ENCODE data around the gene FAM131B. TPM values are rescaled to one million over a fixed set of nuclear protein-coding genes. Genes with fewer than 3 reads are reported as not detected.
A peak's percentile ranks its signal among the peaks of the same experiment; 100 is the strongest.

The FAM131B gene
- total RNA-seq, 4 donors from 2014 or later, result 0.11 to 0.54 TPM; not detected in 2

DNA sequence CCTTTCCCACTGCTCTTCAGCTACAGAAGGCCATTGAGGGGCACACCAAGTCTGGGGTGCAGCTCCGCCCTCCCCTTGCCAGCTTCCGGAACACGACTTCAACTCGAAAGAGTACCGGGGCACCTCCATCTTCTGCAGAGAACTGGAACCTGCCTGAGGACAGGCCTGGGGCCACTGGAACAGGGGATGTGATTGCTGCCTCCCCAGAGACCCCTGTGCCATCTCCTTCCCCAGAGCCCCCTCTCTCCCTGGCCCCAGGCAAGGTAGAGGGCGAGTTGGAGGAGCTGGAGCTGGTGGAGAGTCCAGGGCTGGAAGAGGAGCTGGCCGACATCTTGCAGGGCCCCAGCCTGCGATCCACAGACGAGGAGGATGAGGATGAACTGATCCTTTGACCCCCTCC lies 10.9 kb downstream of the FAM131B start:
- Histone ChIP-seq H3K27ac (no peak overlapping the region), H3K4me3 (replicated peaks in 1 of 3) (no peak overlapping the region), H3K4me1 (no peaks in the 10 kb centered on the region), H3K27me3 (no peaks in the 10 kb centered on the region), H3K9me3 (no peaks in the 10 kb centered on the region), H3K36me3 (no peaks in the 10 kb centered on the region)
- no peak for TF ChIP-seq POLR2A (IDR thresholded peaks at IDR 0.05)
- TF ChIP-seq, protein P1, sequence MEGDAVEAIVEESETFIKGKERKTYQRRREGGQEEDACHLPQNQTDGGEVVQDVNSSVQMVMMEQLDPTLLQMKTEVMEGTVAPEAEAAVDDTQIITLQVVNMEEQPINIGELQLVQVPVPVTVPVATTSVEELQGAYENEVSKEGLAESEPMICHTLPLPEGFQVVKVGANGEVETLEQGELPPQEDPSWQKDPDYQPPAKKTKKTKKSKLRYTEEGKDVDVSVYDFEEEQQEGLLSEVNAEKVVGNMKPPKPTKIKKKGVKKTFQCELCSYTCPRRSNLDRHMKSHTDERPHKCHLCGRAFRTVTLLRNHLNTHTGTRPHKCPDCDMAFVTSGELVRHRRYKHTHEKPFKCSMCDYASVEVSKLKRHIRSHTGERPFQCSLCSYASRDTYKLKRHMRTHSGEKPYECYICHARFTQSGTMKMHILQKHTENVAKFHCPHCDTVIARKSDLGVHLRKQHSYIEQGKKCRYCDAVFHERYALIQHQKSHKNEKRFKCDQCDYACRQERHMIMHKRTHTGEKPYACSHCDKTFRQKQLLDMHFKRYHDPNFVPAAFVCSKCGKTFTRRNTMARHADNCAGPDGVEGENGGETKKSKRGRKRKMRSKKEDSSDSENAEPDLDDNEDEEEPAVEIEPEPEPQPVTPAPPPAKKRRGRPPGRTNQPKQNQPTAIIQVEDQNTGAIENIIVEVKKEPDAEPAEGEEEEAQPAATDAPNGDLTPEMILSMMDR (IDR thresholded peaks at IDR 0.05), result no peak
- DNase-seq, result no peak
- intact Hi-C loops (cut with DNase I), result no loop called here
- whole genome bisulfite sequencing, 2 donors, result 94 to 97% methylated on average over 9 of the region's 9 CpGs

DNA sequence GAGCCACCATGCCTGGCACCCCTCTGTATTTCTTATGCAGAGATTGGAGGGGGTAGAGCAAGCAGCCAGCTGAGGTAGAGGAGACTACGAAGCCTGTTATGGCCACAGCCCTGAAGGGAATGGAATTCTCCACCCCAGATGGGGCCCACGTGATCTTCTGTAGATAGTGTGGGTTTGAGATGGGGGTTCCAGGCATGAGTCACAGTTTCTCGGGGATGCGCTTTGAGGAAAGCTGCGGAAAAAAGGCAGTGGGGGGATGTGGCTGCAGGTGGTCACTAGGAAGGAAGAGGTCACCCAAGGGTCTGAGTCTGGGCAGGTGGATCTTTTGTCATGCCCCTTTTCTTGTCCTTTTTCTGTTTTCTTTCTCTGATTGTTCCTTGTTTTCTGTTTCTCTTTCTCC lies 11.5 kb downstream of the FAM131B start:
- H3K27me3 ChIP-seq, result no peaks in the 10 kb centered on the region
- no peaks in the 10 kb centered on the region for H3K36me3 ChIP-seq
- H3K4me1 ChIP-seq, result no peaks in the 10 kb centered on the region
- TF ChIP-seq, protein P1 (IDR thresholded peaks at IDR 0.05), result no peak
- TF ChIP-seq POLR2A (IDR thresholded peaks at IDR 0.05), result no peak
- no peak for DNase-seq
- H3K4me3 ChIP-seq (replicated peaks in 1 of 3), result no peak overlapping the region
- 72 to 80% methylated on average over 5 of the region's 5 CpGs for WGBS, 2 donors
- no peak overlapping the region for H3K27ac ChIP-seq
- intact Hi-C loops (cut with DNase I), result no loop called here
- no peaks in the 10 kb centered on the region for H3K9me3 ChIP-seq

DNA sequence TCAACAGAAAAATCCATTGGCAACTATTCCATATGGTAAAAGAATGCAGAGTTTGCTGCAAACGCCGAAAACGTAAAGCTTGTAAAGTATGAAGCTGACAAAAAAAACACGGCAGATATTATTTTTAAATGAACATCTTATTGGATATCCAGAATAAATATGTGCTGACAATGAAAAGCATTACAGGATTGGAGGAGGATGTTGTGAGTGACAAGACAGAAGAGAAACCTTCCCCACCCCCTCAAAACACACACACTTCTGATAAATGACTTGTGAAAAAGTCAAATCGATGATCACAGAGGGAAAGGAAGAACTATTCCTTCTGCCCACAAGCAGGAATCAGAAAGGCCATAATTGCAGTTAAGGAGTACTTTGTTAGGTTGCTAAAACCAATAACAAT lies 14.6 kb downstream of the FAM131B start:
- intact Hi-C loops (cut with DNase I), result no loop called here
- 68 to 80% methylated on average over 5 of the region's 5 CpGs for WGBS, 2 donors
- no peak overlapping the region for H3K27ac ChIP-seq
- H3K9me3 ChIP-seq, result no peaks in the 10 kb centered on the region
- no peaks in the 10 kb centered on the region for H3K27me3 ChIP-seq
- H3K4me1 ChIP-seq, result peaks cover 4 to 6% of the 10 kb centered on the region in 2 donors
- TF ChIP-seq, protein P1 (IDR thresholded peaks at IDR 0.05), result no peak
- no peak for TF ChIP-seq POLR2A (IDR thresholded peaks at IDR 0.05)
- H3K36me3 ChIP-seq, result no peaks in the 10 kb centered on the region
- DNase-seq, result no peak
- H3K4me3 ChIP-seq (replicated peaks in 1 of 3), result no peak overlapping the region

DNA sequence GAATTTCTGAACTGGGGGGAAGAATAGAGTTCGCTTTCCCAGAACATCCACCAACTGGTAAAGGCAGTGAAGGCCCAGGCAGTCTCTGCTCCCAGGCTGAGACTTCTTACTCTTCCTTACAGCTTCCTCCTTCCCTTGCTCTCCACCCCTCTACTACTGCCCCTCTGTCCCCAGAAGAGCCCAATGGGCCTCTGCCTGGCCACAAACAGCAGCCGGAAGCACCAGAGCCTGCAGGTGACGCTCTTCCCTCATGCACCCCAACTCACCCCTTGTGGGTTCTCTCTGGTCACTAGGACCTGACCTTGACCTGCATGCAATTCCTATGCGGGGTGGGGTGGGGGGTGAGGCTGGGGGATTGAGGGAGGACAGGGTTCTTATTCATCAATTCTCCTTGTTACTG lies 16.5 kb downstream of the FAM131B start:
- no peak for DNase-seq
- Histone ChIP-seq H3K36me3 (no peaks in the 10 kb centered on the region), H3K27me3 (no peaks in the 10 kb centered on the region), H3K27ac (no peak overlapping the region), H3K4me3 (replicated peaks in 1 of 3) (no peak overlapping the region), H3K4me1 (peaks cover 4 to 6% of the 10 kb centered on the region in 2 donors), H3K9me3 (no peaks in the 10 kb centered on the region)
- 69 to 86% methylated on average over 4 of the region's 4 CpGs for WGBS, 2 donors
- intact Hi-C loops (cut with DNase I), result no loop called here
- TF ChIP-seq, protein P1 (IDR thresholded peaks at IDR 0.05), result no peak
- no peak for TF ChIP-seq POLR2A (IDR thresholded peaks at IDR 0.05)

DNA sequence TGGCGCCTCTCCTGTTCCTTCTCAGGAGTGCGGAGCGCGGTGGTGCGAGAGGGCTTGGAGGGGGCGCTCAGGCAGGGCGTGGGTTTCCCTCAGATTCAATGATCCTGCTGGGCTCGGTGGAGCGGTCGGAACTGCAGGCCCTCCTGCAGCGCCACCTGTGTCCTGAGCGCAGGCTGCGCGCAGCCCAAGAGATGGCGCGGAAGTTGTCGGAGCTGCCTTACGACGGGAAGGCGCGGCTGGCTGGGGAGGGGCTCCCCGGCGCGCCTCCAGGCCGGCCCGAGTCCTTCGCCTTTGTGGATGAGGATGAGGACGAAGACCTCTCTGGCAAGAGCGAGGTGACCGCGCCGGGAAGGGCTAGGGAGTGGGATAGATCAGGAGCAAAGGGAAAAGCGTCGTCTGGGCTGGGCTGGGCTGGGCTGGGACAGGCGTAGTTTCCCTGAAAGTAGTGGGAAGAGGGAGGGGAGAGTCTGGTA lies 17.0 kb downstream of the FAM131B start:
- DNase-seq, result peak; percentile 56 to 62
- intact Hi-C loops (cut with DNase I), result no loop called here

More for the DNA sequence above, 17.0 kb downstream of the FAM131B start:
- no peaks in the 10 kb centered on the region for H3K36me3 ChIP-seq
- TF ChIP-seq, protein P1 (IDR thresholded peaks at IDR 0.05), result peak in 5 of 6 experiments; percentile 41 to 71 (median 46)
- TF ChIP-seq POLR2A (IDR thresholded peaks at IDR 0.05), result no peak
- H3K27me3 ChIP-seq, result no peaks in the 10 kb centered on the region
- peak overlapping the region in 1 of 3 donors; percentile 3 for H3K4me3 ChIP-seq (replicated peaks in 1 of 3)
- 6 to 9% methylated on average over 19 to 22 of the region's 35 CpGs for WGBS, 2 donors
- peaks cover 4 to 6% of the 10 kb centered on the region in 2 donors for H3K4me1 ChIP-seq
- no peaks in the 10 kb centered on the region for H3K9me3 ChIP-seq
- H3K27ac ChIP-seq, result no peak overlapping the region

All from thyroid gland (tissue), 4 donors.